Activated naive CD4-positive, alpha-beta T cell treated with anti-CD3 and anti-CD28 coated beads, Interleukin-2, amount 10 ng/mL, durations not matched to agents 7 days and 5 days (primary cell): ENCODE results near the gene RARRES2.

Experiments used
- CTCF ChIA-PET: fragments of 350-600 bp; sonication (Branson Sonifier 250); formaldehyde crosslinking; loops from one replicate; lab custom pipeline; 2021; ENCODE audit warnings: antibody characterized with exemption; lab: Charles Lee
- DNase-seq: peaks from one replicate; pipeline ENCODE4 v3.0.0-alpha.2; 2020
- H3K27ac Mint-ChIP-seq: one replicate; pipeline ENCODE4 v1.8.0; 2021; ENCODE audit warnings: mild to moderate bottlenecking, moderate library complexity, mixed read lengths
- H3K27me3 Mint-ChIP-seq: one replicate; pipeline ENCODE4 v1.8.0; 2021; ENCODE audit warnings: mild to moderate bottlenecking, mixed read lengths
- H3K36me3 Mint-ChIP-seq: one replicate; pipeline ENCODE4 v1.8.0; 2021; ENCODE audit warnings: mixed read lengths
- H3K4me1 Mint-ChIP-seq: one replicate; pipeline ENCODE4 v1.8.0; 2021; ENCODE audit warnings: mixed read lengths
- H3K4me3 Mint-ChIP-seq: one replicate; pipeline ENCODE4 v1.8.0; 2021; ENCODE audit warnings: mild to moderate bottlenecking, moderate library complexity, mixed read lengths
- H3K9me3 Mint-ChIP-seq: one replicate; pipeline ENCODE4 v1.8.0; 2021; ENCODE audit warnings: mixed read lengths

RARRES2 gene

DNA sequence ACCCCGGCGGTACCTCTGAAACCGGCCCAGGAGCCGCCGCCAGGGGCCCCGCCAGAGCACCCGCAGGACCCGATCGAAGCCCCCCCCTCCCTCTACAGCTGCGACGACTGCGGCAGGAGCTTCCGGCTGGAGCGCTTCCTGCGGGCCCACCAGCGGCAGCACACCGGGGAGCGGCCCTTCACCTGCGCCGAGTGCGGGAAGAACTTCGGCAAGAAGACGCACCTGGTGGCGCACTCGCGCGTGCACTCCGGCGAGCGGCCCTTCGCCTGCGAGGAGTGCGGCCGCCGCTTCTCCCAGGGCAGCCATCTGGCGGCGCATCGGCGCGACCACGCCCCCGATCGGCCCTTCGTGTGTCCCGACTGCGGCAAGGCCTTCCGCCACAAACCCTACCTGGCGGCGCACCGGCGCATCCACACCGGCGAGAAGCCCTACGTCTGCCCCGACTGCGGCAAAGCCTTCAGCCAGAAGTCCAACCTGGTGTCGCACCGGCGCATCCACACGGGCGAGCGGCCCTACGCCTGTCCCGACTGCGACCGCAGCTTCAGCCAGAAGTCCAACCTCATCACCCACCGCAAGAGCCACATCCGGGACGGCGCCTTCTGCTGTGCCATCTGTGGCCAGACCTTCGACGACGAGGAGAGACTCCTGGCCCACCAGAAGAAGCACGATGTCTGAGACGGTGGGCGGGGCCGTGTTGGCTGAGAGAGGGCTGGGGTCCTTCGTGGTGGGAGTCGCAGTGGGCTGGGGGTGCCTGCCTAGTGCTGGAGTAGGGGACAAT, 31.0 kb upstream of the RARRES2 start:
- CTCF ChIA-PET, result interaction anchor here (1.1 kb wide), 1 partner anchor 18 kb away, joined by 4 read pairs; no protein-coding TSS in a partner anchor
- H3K27ac Mint-ChIP-seq, result peak overlapping the region; percentile 14

GRCh38 chr7:150371996-150372270, 30.5 kb upstream of the RARRES2 start:
- no peaks in the 10 kb centered on the region for H3K27me3 Mint-ChIP-seq
- peaks cover 47% of the 10 kb centered on the region for H3K4me1 Mint-ChIP-seq
- H3K36me3 Mint-ChIP-seq, result peaks cover 21% of the 10 kb centered on the region
- H3K4me3 Mint-ChIP-seq, result no peak overlapping the region
- CTCF ChIA-PET, result interaction anchor here (0.9 to 1.1 kb wide), 2 partner anchors 18 to 50 kb away, joined by 3 to 4 read pairs; no protein-coding TSS in a partner anchor
- H3K27ac Mint-ChIP-seq, result no peak overlapping the region
- no peak for DNase-seq
- no peaks in the 10 kb centered on the region for H3K9me3 Mint-ChIP-seq

More for the DNA sequence above, 31.0 kb upstream of the RARRES2 start:
- Mint-ChIP-seq H3K36me3 (peaks cover 21% of the 10 kb centered on the region), H3K4me3 (no peak overlapping the region), H3K4me1 (peaks cover 49% of the 10 kb centered on the region), H3K27me3 (no peaks in the 10 kb centered on the region), H3K9me3 (no peaks in the 10 kb centered on the region)
- no peak for DNase-seq

DNA sequence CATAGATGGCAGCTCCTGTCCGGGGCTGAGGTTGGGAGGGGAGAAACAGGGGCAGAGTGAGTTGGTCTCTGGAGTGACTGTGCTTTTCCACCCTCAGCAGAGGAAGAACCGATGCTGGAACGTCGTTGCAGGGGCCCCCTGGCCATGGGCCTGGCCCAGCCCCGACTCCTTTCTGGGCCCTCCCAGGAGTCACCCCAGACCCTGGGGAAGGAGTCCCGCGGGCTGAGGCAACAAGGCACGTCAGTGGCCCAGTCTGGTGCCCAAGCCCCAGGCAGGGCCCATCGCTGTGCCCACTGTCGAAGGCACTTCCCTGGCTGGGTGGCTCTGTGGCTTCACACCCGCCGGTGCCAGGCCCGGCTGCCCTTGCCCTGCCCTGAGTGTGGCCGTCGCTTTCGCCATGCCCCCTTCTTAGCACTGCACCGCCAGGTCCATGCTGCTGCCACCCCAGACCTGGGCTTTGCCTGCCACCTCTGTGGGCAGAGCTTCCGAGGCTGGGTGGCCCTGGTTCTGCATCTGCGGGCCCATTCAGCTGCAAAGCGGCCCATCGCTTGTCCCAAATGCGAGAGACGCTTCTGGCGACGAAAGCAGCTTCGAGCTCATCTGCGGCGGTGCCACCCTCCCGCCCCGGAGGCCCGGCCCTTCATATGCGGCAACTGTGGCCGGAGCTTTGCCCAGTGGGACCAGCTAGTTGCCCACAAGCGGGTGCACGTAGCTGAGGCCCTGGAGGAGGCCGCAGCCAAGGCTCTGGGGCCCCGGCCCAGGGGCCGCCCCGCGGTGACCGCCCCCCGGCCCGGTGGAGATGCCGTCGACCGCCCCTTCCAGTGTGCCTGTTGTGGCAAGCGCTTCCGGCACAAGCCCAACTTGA, 29.9 kb upstream of the RARRES2 start:
- H3K9me3 Mint-ChIP-seq, result no peaks in the 10 kb centered on the region
- no peak for DNase-seq
- CTCF ChIA-PET, result interaction anchor here (0.9 kb wide), 1 partner anchor 51 kb away, joined by 3 read pairs; no protein-coding TSS in a partner anchor
- no peaks in the 10 kb centered on the region for H3K27me3 Mint-ChIP-seq
- H3K4me3 Mint-ChIP-seq, result no peak overlapping the region
- no peak overlapping the region for H3K27ac Mint-ChIP-seq
- peaks cover 21% of the 10 kb centered on the region for H3K36me3 Mint-ChIP-seq
- peaks cover 45% of the 10 kb centered on the region for H3K4me1 Mint-ChIP-seq

DNA sequence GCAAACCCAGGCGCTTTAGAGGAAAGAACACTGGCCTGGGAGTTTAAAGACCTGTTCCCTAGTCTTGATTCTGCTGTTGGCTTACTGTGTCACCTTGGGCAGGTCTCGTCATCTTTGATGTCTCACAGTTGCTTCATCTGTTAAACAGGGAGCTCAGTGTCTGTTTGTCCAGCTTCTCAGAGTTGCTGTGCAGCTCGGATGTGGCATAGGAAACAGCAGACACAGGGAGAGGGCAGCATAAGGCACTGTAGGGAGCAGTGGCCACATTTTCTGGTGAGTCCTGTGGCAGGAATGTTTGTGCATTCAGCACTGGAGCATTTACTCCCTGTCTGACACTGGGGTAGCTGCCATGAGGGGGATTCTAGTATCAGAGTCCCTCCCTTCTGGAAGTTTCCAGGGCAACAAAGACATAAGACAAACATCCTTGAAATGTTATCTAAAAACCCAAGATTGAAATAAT, 29.2 kb upstream of the RARRES2 start:
- Mint-ChIP-seq H3K9me3 (no peaks in the 10 kb centered on the region), H3K4me1 (peaks cover 45% of the 10 kb centered on the region), H3K27ac (peak overlapping the region; percentile 51), H3K27me3 (no peaks in the 10 kb centered on the region), H3K4me3 (peak overlapping the region; percentile 93), H3K36me3 (peaks cover 20% of the 10 kb centered on the region)
- CTCF ChIA-PET, result interaction anchor here (1.5 kb wide), 1 partner anchor 31 kb away, joined by 3 read pairs; no protein-coding TSS in a partner anchor
- no peak for DNase-seq

DNA sequence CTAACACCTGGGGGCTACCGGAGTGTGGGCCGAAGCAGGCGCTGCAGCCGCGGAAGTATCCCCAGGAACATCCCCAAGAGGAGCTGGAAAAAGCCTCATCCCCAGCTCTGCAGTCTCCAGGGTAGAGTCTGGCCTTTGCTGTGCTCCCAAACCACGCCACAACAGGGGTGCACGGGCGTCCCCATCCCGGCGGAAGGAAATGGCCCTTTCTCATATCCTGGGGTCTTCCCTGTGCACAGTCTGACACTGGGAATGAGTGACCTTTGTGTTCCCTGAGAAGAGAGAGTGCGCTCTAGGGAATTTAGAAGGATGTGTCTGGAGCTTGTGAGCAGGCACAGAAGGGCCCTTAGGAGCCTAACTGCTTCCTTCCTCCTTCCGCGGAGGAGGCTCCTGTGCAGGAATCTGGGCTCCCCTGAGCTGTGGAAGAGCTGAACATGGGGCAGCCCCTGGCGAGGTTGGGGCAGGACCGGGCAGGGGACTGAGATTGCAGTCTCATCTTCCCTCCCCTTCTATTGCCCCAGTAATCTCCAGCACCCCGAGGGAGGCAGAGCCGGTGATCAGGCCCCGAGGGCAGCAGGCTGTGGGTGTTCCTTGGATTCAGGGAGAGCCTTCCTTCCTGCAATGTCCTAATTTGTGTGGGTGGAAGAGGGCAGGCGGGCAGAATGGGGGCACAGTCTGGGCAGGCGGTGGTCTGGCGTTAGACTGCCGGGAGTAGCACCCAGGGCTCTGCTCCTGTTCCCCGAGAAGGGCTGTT, 28.5 kb upstream of the RARRES2 start:
- no peak for DNase-seq
- Mint-ChIP-seq H3K27ac (no peak overlapping the region), H3K27me3 (no peaks in the 10 kb centered on the region), H3K9me3 (no peaks in the 10 kb centered on the region), H3K36me3 (peaks cover 20% of the 10 kb centered on the region), H3K4me1 (peaks cover 46% of the 10 kb centered on the region), H3K4me3 (peak overlapping the region; percentile 93)
- CTCF ChIA-PET, result interaction anchor here (0.9 to 2.0 kb wide), 4 partner anchors 8 to 36 kb away, joined by 3 to 5 read pairs (median 4); a partner anchor contains a TSS

- H3K4me3 Mint-ChIP-seq, result peak overlapping the region; percentile 93
- H3K27me3 Mint-ChIP-seq, result no peaks in the 10 kb centered on the region
- DNase-seq, result peak; percentile 65
- peak overlapping the region; percentile 91 for H3K27ac Mint-ChIP-seq
- H3K36me3 Mint-ChIP-seq, result peaks cover 18% of the 10 kb centered on the region
- CTCF ChIA-PET, result interaction anchor here (0.9 to 2.0 kb wide), 5 partner anchors 9 to 37 kb away, joined by 3 to 6 read pairs (median 5); a partner anchor contains a TSS
- H3K9me3 Mint-ChIP-seq, result no peaks in the 10 kb centered on the region
- H3K4me1 Mint-ChIP-seq, result peaks cover 47% of the 10 kb centered on the region
Observed at GRCh38 chr7:150368884-150369747, 27.7 kb upstream of the RARRES2 start.

- Mint-ChIP-seq H3K4me3 (peak within 1 kb of the TSS; percentile 93), H3K36me3 (peaks cover 15% of the 10 kb centered on the region), H3K9me3 (no peaks in the 10 kb centered on the region), H3K27ac (peak within 1 kb of the TSS; percentile 91), H3K4me1 (peaks cover 52% of the 10 kb centered on the region), H3K27me3 (no peaks in the 10 kb centered on the region)
- DNase-seq, result peak; percentile 86
- CTCF ChIA-PET, result interaction anchor here (0.9 to 2.0 kb wide), 2 partner anchors 10 to 12 kb away, joined by 5 to 6 read pairs; no protein-coding TSS in a partner anchor
Observed at GRCh38 chr7:150368096-150368883, 26.9 kb upstream of the RARRES2 start, which contains the start of gene REPIN1. Gene REPIN1 (plus strand): TSS chr7:150368822. CDS start chr7:150369712, 890 bp downstream.

DNA sequence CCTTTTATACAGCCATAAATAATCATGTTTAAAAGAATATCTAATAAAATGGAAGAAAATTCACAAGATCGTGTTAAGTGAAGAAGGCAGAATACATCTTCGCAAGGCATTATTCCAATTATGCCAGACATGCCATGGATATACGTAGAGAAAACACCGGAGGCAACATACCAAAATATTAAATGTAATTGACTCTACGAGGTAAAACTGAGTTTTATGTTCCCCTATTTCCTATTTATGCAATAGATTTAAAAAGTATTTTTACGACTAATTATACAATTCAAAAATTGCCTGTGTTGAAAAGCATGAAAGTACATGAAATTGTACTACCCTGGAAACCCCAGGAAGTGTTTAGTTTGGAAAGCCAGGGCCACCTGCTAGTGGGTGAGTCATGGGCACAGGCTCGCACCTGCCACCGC, 26.3 kb upstream of the RARRES2 start:
- Mint-ChIP-seq H3K36me3 (peaks cover 9% of the 10 kb centered on the region), H3K4me3 (peak overlapping the region; percentile 93), H3K27ac (peak overlapping the region; percentile 88), H3K4me1 (peaks cover 57% of the 10 kb centered on the region), H3K9me3 (no peaks in the 10 kb centered on the region), H3K27me3 (no peaks in the 10 kb centered on the region)
- CTCF ChIA-PET, result interaction anchor here (0.9 to 2.0 kb wide), 2 partner anchors 10 to 11 kb away, joined by 5 to 6 read pairs; no protein-coding TSS in a partner anchor
- DNase-seq, result no peak

- Mint-ChIP-seq H3K27ac (peak overlapping the region; percentile 28), H3K36me3 (peaks cover 5% of the 10 kb centered on the region), H3K4me3 (no peak overlapping the region), H3K9me3 (no peaks in the 10 kb centered on the region), H3K4me1 (peaks cover 61% of the 10 kb centered on the region), H3K27me3 (peaks cover 7% of the 10 kb centered on the region)
- DNase-seq, result no peak
- CTCF ChIA-PET, result interaction anchor here (1.2 to 2.0 kb wide), 2 partner anchors 8 to 12 kb away, joined by 5 read pairs; no protein-coding TSS in a partner anchor
Observed at GRCh38 chr7:150365673-150366398, 24.4 kb upstream of the RARRES2 start.

- Mint-ChIP-seq H3K27ac (no peak overlapping the region), H3K4me3 (no peak overlapping the region), H3K36me3 (peaks cover 2% of the 10 kb centered on the region), H3K9me3 (no peaks in the 10 kb centered on the region), H3K4me1 (peaks cover 55% of the 10 kb centered on the region), H3K27me3 (peaks cover 7% of the 10 kb centered on the region)
- no peak for DNase-seq
- CTCF ChIA-PET, result interaction anchor here (2.0 kb wide), 1 partner anchor 12 kb away, joined by 5 read pairs; no protein-coding TSS in a partner anchor
Observed at GRCh38 chr7:150365194-150365593, 23.8 kb upstream of the RARRES2 start.

GRCh38 chr7:150363872-150364271, 22.4 kb upstream of the RARRES2 start:
- CTCF ChIA-PET, result no interaction called here
- DNase-seq, result no peak
- Mint-ChIP-seq H3K27me3 (peaks cover 10% of the 10 kb centered on the region), H3K36me3 (peaks cover 2% of the 10 kb centered on the region), H3K4me3 (no peak overlapping the region), H3K4me1 (peaks cover 55% of the 10 kb centered on the region), H3K27ac (no peak overlapping the region), H3K9me3 (no peaks in the 10 kb centered on the region)
